ENCODE measurements around the gene BUD31.

Gene BUD31

GRCh38 chr7:99404235-99404976 lies 4.4 kb upstream of the BUD31 start:
- no peak for TF ChIP-seq CTCF (IDR thresholded peaks at IDR 0.05; ENCODE audit: low read depth, low read length)
- H3K4me3 ChIP-seq (ENCODE audit: low read depth, low read length), result no peak overlapping the region

- H3K4me3 ChIP-seq (ENCODE audit: low read depth, low read length), result no peak overlapping the region
- no peak for TF ChIP-seq CTCF (IDR thresholded peaks at IDR 0.05; ENCODE audit: low read depth, low read length)
These were observed 3.8 kb upstream of the BUD31 start for GRCh38 chr7:99404977-99405320.

GRCh38 chr7:99406557-99406956 lies 2.2 kb upstream of the BUD31 start:
- H3K4me3 ChIP-seq (ENCODE audit: low read depth, low read length), result no peak overlapping the region
- no peak for TF ChIP-seq CTCF (IDR thresholded peaks at IDR 0.05; ENCODE audit: low read depth, low read length)

- TF ChIP-seq CTCF (IDR thresholded peaks at IDR 0.05; ENCODE audit: low read depth, low read length), result no peak
- peak overlapping the region; percentile 93 for H3K4me3 ChIP-seq (ENCODE audit: low read depth, low read length)
These were observed 844 bp upstream of the BUD31 start for GRCh38 chr7:99407872-99408378.

- no peak for TF ChIP-seq CTCF (IDR thresholded peaks at IDR 0.05; ENCODE audit: low read depth, low read length)
- peak overlapping the region; percentile 93 for H3K4me3 ChIP-seq (ENCODE audit: low read depth, low read length)
These were observed 413 bp downstream of the BUD31 start for GRCh38 chr7:99409192-99409572.

- TF ChIP-seq CTCF (IDR thresholded peaks at IDR 0.05; ENCODE audit: low read depth, low read length), result no peak
These were observed 1.0 kb downstream of the BUD31 start for GRCh38 chr7:99409806-99410205.

GRCh38 chr7:99410635-99411034 lies 1.9 kb downstream of the BUD31 start:
- TF ChIP-seq CTCF (IDR thresholded peaks at IDR 0.05; ENCODE audit: low read depth, low read length), result no peak
- no peak overlapping the region for H3K4me3 ChIP-seq (ENCODE audit: low read depth, low read length)

More at GRCh38 chr7:99409806-99410205, 1.0 kb downstream of the BUD31 start:
- peak overlapping the region; percentile 93 for H3K4me3 ChIP-seq (ENCODE audit: low read depth, low read length)

All from WI38 (cell line).